Right lobe of liver (tissue), 4 donors: Measurements from ENCODE around the gene DLX2.
"Not testable (repeated sequence)": the region's sequence is repeated elsewhere in the genome, so short reads cannot be mapped to it uniquely, and the experiment has no call there.

Experiments used
- CTCF ChIP-seq, 4 donors: fragments of 200-600 bp in 3 of 4; fragments of 450-650 bp in 1 of 4; IDR thresholded peaks; one replicate each; pipeline versions ENCODE4 v1.5.1 to v1.8.0; 2016 to 2022; ENCODE audit warnings: antibody characterized with exemption in 4 of 4, mild to moderate bottlenecking in 2 of 4
- POLR2A ChIP-seq: fragments of 450-650 bp; IDR thresholded peaks from one replicate; pipeline ENCODE4 v1.6.1; 2017; ENCODE audit warnings: antibody characterized with exemption, mild to moderate bottlenecking
- donor health status: DM: no; HTN: no; CAD: no.
- donor health status: DM: no; HTN: no; CAD: no.
- donor health status: DM: no; HTN: yes; CAD: no.

- TF ChIP-seq CTCF (IDR thresholded peaks at IDR 0.05); POLR2A: not testable (repeated sequence)
Measured at GRCh38 chr2:172060118-172060517, 42.6 kb downstream of the DLX2 start.
